IPS DF 19.7 (cell line): Measurements from ENCODE around the gene CNOT6.
"Not testable (repeated sequence)": the region's sequence is repeated elsewhere in the genome, so short reads cannot be mapped to it uniquely, and the experiment has no call there.

Experiments used
- DNase-seq: peaks from one replicate; pipeline ENCODE4 v3.0.0-alpha.2; 2013; ENCODE audit warnings: low read depth, low spot score

CNOT6 gene

DNA sequence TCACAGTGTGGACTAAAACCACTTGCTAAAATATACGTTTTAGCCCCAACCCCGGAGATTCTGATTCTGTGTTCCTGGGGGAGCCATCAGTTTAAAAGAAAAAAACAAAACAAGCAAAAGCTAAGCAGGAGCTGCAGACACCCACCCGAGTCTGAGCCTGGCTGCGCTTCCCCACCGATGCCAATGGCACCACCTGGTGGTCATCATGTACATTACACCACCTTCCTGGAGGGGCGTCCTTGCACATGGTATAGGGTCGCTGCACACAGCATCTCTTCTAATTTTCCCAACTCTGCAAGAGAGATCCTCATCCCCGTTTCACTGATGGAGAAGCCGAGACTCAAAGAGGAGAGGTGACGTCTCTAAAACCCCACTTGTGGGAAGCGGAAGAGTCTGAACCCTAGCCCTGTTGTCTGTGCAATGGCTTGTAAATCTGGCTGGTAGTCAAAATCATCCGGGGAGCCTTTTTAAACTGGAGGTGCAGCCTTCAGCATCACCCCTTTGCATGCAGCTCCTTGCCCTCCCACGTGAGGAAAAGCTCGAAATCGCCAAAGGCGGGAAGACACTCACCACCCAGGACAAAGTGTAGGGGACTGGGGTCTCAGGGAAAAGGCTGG is 23.1 kb upstream of the CNOT6 start:
- DNase-seq: no peak

GRCh38 chr5:180471866-180472265 is 22.3 kb upstream of the CNOT6 start:
- DNase-seq: no peak

GRCh38 chr5:180472269-180472668 is 21.9 kb upstream of the CNOT6 start:
- no peak for DNase-seq

- not testable (repeated sequence) for DNase-seq
Observed at GRCh38 chr5:180473386-180473785, 20.8 kb upstream of the CNOT6 start.

DNA sequence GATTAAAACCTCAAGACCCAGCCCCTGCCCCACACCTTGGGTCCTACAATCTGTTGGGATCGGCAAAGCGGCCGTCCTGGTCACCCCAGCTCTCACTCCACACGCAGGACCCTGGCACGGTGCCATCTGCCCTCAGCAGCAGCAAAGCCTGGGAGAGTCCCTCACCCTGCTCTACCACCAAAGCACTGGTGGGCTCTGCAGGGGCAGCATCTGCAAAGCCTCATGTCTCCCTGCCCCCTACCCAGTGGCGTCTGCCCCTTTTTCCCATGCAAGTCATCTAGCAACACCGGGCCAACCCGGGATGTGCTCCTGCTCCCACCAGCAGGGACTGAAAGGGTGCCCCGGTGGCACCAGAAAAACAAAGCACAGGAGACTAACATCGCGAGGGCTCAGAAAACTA is 19.6 kb upstream of the CNOT6 start:
- no peak for DNase-seq

GRCh38 chr5:180475969-180476524 is 18.1 kb upstream of the CNOT6 start:
- DNase-seq: not testable (repeated sequence)

- DNase-seq: no peak
Observed at GRCh38 chr5:180484813-180485212, 9.4 kb upstream of the CNOT6 start.

GRCh38 chr5:180486636-180487149 is 7.5 kb upstream of the CNOT6 start:
- no peak for DNase-seq

DNA sequence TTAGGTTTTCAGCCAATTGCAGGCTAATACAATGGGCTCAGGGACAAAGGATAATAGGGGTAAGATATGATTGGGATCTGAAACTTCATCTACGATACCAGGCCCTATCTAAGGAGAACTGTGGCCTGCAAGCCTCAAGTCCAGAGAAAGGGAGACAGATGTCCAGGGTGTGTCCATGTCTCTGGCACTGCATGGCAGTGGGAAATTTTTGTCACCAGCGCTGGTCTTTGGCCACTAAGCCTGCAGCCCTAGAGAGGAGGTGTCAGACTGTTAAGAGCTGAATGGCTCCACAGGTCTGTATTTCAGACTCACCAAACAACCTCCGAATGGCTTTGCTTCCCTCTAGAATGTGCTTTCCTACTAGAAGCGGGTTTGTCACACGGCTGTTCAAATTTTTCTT is 6.6 kb upstream of the CNOT6 start:
- DNase-seq: no peak

- no peak for DNase-seq
Observed at GRCh38 chr5:180491496-180491895, 2.7 kb upstream of the CNOT6 start.

- DNase-seq: no peak
Observed at GRCh38 chr5:180492226-180492903, 1.8 kb upstream of the CNOT6 start.

DNA sequence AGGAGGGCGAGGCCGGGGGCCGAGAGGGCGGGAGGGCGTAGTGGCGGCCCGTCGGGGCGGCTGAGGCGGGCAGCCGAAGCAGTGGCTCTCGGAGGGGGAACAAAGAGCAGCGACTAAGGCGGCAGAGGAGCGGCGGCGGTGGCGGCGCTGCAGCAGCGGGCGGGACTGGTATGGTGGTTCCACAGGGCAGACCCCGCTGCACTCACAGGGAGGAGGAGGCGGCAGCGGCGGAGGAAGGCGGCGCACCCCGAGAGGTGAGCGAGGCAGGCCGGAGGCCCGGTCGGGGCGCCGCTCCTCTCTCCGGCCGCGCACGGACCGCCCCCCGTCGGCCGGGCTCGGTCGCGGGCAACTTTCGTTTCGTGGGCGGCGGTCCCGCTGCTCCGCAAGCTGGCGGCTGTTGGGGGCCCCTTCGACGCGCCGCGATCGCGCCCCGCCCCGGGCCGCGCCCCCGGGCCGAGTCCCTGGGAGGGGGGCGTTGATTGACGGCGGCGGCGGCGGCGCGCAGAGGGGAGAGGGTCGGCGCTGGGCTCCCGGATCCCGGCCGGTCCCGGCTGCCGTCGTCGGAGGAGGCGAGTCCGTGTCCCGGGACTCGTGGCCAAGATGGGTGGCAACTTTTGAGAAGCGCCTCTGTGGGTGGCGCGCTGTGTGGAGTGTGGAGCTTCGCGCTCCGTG is 467 bp downstream of the CNOT6 start:
- DNase-seq: no peak

- no peak for DNase-seq
Observed at GRCh38 chr5:180495292-180495691, 1.1 kb downstream of the CNOT6 start.

- no peak for DNase-seq
Observed at GRCh38 chr5:180495991-180496741, 2.0 kb downstream of the CNOT6 start.

GRCh38 chr5:180496806-180497205 is 2.6 kb downstream of the CNOT6 start:
- not testable (repeated sequence) for DNase-seq

DNA sequence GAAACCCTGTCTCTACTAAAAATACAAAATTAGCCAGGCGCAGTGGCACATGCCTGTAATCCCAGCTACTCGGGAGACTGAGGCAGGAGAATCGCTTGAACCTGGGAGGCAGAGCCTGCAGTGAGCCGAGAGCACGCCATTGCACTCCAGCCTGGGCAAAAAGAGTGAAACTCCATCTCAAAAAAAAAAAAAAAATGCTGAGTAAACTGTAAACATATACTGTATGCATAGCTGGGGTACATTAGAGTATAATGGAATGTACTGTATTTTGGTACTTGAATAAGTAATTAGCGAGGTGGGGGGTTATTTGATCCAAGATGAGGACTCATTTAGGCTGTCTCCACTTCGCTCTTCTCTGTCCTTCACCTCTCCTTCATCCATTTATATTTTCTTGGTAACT is 3.7 kb downstream of the CNOT6 start:
- not testable (repeated sequence) for DNase-seq

- DNase-seq: no peak
Observed at GRCh38 chr5:180498378-180498777, 4.2 kb downstream of the CNOT6 start.

DNA sequence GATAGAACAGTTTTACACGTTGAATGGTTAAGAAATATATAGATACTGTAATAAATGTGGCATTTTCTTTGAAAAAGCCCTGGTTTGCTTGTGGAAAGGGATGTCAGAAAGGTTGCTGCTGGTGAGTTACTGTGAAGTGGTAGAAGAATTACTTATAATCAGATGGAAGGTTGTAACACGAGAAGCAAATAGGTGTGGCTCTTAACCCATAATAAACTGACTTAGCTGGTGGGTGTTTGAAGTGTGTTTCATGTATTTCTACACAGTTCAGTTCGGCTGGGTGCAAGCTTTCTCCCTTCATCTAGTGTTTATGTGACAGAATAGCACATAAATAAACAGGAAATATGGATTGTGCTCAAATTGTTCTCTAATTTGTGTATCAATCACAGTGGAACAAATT is 5.5 kb downstream of the CNOT6 start:
- DNase-seq: no peak

DNA sequence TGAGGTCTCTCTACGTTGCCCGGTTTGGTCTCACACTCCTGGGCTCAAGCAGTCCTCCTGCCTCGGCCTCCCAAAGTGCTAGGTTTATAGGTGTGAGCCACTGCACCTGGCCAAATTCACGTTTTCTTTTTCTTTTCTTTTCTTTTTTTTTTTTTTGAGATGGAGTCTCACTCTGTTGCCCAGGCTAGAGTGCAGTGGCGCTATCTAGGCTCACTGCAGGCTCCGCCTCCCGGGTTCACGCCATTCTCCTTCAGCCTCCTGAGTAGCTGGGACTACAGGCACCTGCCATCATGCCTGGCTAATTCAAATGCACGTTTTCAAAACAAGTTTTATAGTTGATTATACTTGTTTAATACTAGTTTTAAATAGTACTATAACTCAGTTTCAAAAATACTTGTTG is 6.1 kb downstream of the CNOT6 start:
- DNase-seq: not testable (repeated sequence)

DNA sequence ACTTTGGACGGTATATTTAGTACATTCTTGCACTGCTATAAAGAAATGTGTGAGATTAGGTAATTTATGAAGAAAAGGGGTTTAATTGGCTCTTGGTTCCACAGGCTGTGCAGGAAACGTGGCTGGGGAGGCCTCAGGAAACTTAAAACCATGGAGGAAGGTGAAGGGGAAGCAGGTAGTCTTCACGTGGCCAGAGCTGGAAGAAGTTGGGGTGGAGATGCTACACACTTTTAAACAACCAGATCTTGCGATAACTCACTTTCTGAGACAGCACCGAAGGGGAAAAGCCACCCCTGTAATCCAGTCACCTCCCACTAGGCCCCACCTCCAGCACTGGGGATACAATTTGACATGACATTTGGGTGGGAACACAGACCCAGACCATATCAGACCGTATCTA is 13.5 kb downstream of the CNOT6 start:
- no peak for DNase-seq

DNA sequence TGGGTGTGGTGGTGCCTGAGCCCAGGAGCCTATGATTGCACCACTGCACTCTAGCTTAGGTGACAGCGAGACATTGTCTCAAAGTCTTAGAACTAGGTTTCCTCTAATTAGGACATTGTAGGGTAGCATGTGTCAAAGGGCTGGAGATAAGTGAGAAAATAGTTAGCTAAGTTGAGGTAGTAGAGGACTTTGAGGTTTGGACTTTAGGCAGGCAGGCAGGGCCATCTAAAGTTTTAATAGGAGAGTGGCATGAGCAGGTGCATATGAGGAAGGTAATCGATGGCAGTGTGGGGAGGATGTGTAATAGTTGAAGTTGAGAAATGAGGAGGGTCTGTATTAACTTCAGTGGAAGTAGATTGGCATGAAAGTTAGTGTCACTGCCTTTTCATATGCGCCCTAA is 21.1 kb downstream of the CNOT6 start:
- DNase-seq: no peak

GRCh38 chr5:180515974-180516373 is 21.8 kb downstream of the CNOT6 start:
- DNase-seq: not testable (repeated sequence)
